ENCODE results near the gene MKLN1.
"Not testable (repeated sequence)": the region's sequence is repeated elsewhere in the genome, so short reads cannot be mapped to it uniquely, and the experiment has no call there.

Gene MKLN1

DNA sequence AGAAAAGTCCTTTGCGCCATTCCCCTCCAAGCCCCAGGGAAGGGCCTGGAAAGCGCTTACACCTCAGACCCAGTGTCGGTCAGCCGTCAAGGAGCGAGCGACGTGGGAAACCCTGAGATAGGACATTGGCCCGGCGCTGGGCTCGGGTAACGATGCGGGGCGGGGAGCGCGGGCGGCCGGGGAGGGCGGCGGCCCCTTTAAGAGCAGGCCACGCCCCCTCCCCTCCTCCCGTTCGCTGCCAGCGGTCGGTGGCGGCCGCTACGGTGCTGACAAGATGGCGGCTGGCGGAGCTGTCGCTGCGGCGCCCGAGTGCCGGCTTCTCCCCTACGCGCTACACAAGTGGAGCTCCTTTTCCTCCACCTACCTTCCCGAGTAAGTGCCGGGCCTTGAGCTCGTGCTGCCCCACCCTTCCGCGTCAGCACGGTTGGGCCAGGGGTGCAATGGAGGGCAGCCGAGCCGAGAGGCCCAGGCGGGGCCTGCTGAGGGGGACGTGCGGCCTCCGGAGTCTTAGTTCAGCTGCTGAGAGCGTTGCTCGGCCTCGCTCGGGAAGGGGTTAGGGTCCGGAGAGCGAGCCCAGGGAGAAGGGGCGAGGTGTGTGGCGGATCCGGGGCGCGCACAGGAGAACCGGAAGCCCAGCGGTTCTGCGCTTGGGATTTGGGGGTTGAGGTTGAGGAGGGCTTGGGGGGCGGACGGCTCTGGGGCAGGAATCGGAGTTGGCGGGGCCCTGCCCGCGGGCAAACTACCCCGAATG lies at the start of gene MKLN1:
TSS of gene MKLN1 (plus strand) at position 251 of the 751 bp plus-strand sequence. CDS start at position 275, 24 bp downstream.
- DNase-seq, result peak; percentile 84

DNA sequence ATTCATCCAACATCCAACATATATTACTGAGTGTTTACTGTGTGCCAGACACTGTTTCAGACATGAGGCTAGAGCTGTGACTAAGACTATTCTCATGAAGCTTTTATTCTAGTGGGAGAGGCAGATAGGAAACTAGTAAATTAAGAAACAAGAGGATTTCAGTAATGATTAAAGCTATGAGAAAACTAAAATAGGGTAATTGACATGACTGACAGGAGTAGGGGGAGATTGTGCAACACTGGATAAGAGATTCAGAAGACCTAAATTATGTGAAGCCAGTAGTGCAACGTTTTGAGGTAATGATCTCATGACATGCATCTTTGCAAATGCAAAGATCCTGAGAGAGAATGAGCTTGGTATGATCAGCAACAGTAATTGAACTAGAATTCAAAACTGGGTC lies 48.6 kb upstream of the MKLN1 start:
- DNase-seq, result no peak

DNA sequence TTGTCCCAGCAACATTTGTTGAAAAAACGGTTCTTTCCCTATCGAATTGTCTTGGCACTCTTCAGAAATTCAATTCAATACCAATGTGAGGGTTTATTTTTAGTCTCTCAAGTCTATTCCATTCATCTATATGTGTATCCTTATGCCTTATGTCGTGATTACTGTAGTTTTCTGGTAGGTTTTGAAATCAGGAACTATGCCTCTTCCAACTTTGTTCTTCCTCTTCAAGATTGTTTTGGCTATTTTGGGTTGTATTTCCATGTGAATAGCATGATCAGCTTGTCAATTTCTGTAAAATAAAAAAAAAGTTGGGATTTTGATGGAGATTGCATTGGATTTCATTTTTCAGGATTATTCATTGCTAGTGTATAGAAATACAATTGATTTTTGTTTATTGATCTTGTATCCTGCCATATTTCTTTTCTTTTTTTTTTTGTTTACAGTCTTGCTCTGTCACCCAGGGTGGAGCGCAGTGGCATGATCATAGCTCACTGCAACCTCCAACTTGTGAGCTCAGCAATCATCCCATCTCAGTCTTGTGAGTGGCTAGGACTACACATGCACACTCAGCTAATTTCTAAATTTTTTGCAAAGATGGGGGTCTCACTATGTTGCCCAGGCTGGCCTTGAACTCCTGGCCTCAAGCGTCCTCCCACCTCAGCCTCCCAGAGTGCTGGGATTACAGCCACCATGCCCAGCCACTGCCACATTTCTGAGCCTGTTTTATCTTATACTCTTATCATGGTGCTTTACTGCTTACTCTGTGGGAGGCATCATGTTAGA lies 46.2 kb upstream of the MKLN1 start:
- no peak for DNase-seq

DNA sequence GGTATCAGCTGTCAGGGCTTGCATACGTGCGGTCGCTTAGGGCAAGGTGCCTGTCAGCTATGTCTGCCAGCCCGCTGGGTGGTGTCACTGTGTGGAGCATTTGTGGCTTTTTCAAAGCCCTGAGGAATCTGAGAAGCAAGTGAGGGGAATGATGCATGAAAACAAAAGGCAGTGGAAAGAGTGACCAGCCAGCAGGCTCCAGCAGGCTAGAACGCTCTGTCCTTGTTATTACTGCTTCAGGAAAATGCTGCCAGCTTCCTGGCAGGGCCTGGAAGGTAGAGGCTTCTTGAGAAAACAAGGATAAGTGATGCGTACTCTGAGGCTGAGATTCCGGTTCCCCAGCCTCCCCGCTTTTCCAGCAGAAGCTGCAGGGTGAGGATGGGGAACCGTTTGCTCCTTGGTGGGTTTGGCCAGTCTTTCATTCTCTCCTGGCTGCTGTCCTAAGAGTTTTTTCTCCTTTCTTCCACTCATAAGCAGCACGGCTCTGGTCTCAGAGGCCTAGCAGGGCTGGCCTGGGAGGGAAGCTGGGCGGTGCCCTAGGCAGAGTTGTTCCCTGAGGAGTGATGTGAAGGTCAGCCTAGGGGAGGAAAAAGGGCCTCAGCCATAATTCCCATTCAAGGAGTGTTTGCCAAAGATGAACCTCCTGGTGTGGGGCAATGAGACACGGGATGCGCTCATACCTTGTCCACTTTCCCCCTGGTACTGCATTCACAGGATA lies 42.8 kb upstream of the MKLN1 start:
- DNase-seq, result no peak

DNA sequence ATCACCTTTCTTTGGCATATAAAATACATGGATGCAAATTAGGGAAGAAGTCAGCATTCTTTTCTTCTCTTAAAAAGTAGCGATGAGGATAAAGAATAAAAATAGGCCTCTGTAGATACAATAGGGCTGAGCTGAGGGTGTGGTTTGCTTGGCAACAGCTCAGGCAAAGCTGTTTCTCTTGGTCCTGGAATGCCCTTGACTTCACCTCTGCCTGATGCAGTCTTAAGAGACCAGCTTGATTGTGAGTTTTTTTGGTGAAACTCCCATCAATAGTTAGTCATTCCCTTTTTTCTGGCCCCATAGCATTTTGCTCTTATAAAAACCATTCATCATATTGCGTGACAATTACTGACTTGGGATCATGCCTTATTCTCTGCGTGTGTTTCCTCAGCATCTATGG lies 42.1 kb upstream of the MKLN1 start:
- no peak for DNase-seq

DNA sequence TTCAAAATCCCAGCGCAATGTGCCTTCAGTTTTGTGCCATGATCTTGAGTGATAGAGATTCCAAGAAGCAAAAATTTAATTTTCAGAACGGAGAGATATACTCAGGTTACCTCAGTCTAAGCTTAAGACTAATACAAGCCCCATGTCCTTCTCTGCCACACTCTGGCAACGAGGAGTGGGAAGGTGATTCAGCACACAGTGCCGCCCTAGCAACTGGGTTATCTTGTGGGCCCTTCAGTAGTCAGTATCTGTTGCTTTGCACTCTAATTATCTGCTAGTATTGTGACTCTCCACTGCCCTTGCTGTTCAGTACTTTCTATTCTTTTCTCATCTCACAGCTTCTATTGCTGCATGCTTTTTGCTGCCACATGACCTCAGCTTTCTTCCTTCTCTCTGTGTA lies 39.2 kb upstream of the MKLN1 start:
- no peak for DNase-seq

DNA sequence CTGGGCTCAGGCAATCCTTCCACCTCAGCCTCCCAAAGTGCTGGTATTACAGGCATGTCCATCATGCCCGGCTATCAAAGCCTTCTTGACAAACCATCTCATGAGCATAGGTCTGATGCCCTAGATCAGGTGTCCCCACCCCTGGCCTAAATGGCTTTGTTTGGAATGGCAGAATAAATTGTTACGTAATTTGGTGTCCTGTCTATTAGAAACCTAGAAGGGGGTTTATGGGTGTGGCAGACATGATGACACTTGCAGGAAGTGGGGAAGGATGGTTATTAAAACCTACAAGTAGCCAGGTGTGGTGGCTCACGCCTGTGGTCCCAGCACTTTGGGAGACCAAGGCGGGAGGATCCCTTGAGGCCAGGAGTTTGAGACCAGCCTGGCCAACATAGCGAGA lies 38.6 kb upstream of the MKLN1 start:
- no peak for DNase-seq

DNA sequence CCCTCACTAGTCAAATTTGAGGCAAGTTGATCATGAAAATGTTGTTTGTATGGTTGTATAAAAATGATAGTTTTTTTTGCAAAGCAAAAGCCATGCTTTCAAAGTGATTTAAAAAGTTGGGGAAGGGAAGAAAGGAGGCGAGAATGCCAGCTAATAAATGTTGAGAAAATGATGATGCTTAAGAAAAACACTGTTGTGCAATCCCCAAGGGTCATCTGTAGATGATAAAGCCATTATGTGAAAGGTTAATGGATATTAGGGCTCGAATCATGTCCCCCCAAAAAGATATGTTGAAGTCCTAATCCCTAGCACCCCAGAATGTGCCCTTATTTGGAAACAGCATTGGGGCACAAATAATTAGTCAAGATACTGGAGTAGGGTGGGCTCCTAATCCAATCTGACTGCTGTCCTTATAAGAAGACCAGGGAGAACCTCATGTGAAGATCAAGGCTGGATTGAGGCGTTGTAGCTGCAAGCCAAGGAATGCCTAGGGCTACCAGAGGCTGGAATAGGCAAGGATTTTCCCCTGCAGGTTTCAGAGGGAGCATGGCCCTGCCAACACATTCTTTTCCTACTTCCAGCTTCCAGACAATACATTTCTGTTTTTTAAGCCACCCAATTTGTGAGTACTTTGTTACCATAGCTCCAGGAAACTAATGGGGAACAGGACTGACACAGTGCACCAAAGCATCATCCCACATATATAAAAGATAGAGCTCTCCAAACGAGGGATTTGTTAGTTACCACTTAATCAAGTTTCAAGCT lies 35.4 kb upstream of the MKLN1 start:
- no peak for DNase-seq

DNA sequence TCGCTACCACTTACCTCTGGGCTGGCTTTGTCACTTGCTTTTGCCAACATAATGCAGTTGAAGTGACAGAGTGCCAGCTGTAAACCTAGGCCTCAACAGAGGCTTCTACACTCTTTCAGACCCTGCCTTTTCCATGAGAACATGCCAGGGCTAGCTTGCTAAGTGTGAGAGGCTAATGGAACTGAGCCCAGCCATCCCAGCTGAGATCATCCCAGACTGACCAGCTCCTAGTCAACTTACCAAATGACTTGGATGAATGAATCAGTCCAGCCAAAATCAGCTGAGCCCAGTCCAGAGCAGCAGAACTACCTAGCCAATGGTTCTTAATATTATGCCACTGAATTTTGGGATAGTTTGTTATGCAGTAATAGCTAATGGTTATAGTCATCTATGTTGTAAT lies 34.7 kb upstream of the MKLN1 start:
- DNase-seq, result no peak

DNA sequence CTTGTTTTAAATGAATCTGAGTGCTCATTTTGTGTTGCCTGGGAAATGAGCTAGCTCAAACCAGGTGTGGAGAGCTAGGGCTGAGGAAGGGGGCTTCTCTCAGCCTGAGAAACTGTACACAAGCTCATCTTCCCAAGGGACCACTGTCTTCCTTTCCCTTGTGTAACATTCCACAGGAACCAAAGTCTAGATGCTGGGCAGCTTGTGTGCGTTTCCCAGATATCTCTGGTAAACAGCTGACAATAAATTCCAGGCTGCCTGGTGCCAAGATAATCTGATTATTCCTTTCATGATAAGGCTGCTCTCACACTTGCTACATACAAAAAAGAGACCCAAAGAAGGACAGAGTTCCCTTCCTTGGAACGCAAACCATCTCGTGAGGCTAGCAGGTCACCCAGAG lies 33.1 kb upstream of the MKLN1 start:
- no peak for DNase-seq

DNA sequence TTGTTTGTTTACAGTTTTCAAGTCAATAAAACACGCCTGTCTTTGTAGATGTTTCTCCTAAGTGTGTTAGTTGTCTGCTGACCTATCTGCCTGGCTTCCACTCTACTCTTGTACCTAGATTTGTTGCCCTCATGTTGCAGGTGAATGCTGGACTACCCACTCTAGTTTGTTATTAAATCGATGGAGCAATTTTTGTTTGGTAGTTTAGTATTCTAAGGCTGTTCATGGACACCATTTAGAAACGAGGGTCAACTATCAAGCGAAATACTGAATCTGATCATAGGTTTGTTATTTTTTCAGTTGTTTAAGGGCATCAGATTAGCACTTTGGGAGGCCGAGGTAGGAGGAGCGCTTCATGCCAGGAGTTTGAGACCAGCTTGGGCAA lies 29.1 kb upstream of the MKLN1 start:
- DNase-seq, result no peak

DNA sequence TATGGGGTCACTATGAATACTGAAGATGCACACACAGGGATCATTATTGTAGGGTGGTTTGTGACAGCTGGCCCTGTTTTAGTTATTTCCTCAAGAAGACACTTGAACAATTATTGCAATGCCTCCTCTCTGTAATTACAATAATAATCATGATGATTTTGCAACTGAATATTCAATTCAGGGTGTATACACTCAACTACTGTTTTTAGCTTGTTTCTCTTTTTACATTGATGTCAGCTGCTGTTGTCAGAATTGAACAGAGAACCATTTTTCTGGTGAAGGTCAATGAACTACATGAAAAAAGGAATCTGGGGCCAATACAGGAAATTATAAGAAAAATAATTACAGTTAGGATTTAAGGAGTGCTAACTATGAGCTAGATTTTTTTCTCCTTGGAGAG lies 28.6 kb upstream of the MKLN1 start:
- DNase-seq, result no peak

DNA sequence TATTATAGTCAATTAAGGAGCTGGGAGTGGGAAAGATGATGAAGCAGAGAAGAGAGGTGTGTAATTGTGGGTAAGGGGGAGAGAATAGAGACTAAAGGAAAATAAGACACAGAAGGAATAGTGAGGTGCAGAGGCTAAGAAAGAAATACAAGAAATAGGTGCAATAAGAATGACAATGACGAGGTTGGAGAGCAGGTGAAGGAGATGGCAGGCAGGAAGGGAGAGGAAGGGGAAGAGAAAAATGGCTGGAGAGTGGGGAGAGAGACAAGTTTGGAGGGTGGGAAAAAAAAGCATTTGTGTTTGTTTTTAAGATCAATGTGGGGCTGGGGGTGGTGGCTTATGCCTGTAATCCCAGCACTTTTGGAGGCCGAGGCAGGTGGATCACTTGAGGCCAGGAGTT lies 27.6 kb upstream of the MKLN1 start:
- DNase-seq, result no peak

DNA sequence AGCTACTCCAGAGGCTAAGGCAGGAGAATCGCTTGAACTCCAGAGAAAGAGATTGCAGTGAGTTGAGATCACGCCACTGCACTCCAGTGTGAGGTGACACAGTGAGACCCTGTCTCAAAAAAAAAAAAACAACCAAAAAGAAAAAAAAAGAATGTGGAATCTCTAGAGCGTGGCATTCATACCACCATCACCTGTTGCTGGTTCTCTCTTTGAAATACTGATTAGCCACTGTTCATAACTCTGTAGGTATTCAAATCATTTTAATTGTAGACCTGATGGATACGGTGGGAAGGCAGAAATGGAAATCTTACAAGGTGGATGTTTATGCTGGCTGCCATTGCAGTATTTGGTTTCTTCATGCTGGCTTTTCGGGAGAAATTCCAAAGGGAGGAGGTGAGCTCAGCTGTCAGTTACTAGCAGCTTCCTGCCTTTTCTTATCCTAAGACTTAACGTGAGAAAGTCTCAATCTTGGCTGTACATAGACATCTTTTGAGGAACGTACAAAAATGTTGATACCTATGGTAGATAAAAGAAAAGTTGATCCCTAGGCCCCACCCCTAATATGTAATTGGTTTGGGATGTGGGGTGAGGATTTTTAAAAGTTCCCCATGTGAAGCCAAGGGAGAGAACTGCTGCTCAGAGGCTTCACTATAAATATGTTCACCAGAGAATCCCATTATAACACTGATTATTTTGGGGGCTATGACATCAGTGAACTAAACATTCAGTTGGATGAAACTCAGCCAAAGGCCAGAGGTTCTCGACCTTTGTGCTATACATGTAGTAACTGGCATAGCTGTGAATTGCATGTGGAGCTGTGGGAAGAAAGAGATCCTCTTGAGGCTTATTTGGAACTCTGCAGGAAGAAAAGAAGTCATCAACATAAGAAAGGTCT lies 26.9 kb upstream of the MKLN1 start:
- no peak for DNase-seq

DNA sequence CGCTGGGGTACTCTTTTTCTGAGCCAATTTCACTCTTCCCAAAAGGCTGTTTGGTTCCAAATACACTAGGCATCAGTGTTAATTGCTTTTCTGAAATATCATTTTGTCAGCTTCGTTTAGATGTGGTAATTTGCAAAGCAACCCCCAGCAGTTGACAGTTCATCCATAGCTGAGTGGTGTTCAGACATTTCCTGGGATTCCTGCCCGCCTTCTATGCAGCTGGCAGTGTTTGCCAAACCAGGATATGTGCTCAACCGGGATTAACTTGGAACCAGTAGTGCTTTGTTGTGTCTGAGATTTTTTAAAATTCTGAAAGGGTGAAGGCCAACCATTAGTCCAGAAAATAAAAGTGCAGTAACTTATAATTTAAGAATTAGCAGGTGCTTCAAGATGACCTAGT lies 25.2 kb upstream of the MKLN1 start:
- DNase-seq, result no peak

DNA sequence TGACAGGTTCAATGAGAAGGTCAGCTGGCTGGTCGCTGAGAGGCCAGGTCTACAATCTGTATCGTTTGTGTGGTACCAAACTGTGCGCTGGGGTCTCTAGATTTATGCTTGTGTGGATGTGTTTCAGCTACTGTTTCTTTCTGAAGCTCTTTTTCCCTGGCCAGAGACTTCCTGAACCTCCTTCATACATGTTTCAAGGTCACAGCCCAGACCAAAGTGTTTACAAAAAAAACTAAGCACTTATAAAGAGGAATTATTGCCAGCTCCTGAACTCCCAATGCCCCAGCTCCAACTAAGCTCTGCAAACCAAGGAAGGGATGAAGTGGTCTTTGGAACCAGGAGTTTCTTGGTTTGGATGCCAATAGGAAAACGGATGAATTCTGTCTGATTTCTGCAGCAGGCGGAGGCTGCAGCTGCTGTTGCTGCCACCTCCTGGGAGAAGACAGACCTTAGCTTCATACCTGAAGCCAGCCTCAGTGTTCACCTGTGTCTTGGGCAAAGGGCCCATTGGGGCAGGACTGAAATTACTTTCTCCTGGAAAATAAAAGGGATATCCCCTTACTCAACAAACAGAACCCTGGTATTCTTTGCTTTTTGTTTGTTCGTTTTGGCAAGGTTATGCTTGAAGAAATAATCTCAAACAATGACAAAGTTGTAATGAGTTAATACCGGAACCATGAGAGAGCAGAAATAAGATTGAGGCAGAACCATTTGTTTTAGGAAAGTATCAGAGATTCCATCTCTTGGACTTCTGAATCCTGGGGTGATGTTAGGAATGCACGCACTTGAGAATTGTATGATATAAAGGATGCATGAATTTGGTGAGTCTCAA lies 24.6 kb upstream of the MKLN1 start:
- DNase-seq, result no peak

DNA sequence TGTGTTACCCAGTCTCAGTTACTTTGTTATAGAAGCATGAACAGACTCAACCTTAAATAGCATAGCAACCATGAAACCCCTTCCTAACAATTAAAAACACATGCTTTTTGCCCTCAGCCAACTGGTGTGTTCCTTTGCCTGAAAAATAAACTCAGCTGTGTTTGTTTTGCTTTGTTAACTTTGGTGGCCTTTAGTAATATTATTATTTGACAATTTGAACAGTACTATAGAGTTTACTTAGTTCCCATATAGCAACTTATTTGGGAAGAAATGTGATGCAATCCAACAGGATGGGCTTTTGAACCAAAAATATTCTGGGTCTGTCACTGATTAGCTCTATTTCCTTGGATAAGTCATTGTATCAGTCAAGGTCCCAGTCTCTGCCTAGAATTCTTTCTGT lies 22.5 kb upstream of the MKLN1 start:
- no peak for DNase-seq

DNA sequence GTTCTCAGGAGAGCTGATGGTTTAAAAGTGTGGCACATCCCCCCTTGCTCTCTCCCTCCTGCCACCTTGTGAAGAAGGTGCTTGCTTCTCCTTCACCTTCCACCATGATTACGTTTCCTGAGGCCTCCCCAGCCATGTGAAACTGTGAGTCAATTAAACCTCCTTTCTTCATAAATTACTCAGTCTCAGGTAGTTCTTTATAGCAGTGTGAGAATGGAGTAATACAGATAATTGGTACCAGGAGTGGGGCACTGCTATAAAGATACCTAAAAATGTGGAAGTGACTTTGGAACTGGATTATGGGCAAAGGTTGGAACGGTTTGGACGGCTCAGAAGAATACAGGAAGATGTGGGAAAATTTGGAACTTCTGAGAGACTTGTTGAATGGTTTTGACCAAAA lies 21.6 kb upstream of the MKLN1 start:
- DNase-seq, result not testable (repeated sequence)

DNA sequence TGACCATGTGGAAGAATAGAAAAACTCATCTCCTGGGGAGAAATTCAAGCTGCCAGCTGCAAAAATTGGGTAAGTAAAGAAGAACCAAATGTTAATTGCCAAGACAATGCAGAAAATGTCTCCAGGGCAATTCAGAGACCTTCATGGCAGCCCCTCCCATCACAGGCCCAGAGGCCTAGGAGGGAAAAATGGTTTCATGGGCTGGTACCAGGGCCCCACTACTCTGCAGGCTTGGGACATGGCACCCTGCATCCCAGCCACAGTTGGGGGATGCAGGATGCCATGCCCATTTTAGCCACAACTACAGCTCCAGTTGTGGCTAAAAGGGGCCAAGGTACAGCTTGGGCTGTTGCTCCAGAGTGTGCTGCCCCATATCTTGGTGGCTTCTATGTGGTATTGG lies 20.9 kb upstream of the MKLN1 start:
- no peak for DNase-seq

DNA sequence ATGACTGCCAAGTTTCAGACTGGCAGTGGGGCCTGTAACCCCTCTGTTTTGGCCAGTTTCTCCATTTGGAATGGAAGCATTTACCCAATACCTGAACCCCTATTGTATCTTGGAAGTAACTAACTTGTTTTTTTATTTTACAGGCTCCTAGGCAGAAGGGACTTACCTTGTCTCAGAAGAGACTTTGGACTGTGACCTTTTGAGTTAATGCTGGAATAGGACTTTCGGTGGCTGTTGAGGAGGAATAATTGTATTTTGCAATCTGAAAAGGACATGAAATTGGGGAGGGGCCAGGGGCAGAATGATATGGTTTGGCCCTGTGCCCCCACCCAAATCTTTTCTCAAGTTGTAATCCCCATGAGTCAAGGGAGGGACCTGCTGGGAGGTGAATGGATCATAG lies 20.0 kb upstream of the MKLN1 start:
- DNase-seq, result no peak

DNA sequence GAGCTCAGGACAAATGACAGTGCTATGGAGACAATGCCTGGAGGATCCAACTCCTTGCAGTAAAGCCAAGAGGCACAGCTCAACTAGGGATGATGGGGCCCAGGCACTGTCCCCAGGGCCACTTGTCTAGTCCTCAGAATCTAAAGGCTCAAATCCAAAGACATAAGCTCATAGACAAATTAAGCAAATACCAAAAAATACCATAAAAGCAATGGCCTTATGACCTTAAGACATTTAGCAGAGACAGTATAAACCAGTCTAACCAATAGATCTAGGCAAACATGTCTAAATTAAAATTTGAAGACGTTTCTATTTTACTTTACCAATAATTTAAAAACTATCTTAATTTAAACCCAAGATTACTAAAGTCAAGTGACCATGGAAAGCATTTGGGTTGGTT lies 14.8 kb upstream of the MKLN1 start:
- no peak for DNase-seq

All from GDM1 (cell line).